ENCODE measurements around the gene OAS3.
"Not testable (repeated sequence)": the region's sequence is repeated elsewhere in the genome, so short reads cannot be mapped to it uniquely, and the experiment has no call there.

Gene OAS3

GRCh38 chr12:112980491-112981158 is 42.4 kb downstream of the OAS3 start:
- no peak for DNase-seq (ENCODE audit: low read depth, low spot score)

DNA sequence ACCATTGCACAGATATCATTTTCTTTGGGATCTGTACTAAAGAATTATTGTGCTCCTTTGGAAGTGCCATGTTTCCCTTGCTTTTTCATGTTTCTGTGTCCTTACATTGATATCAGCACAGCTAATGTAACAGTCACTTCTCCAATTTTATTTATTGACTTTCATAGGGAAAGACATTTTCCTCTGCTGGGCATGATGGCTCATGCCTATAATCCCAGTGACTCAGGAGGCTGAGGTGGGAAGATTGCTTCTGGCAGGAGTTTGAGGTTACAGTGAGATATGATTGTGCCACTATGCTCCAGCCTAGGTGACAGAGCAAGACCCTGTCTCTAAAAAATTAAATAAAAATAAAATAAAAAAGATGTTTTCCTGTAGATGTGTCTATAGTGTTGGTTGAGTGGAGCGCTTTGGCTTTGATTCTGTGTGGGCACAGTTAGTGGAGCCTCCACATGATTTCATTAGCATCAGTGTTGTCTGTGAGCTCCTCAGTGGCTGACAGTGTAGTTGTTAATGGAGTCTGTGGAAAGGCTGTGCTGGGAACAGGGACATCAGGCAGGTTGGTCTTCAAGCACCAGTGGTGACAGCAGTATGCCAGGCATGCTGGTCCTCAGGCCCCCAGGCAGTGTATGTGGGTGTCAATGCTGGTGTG is 47.5 kb downstream of the OAS3 start:
- no peak for DNase-seq (ENCODE audit: low read depth, low spot score)

DNA sequence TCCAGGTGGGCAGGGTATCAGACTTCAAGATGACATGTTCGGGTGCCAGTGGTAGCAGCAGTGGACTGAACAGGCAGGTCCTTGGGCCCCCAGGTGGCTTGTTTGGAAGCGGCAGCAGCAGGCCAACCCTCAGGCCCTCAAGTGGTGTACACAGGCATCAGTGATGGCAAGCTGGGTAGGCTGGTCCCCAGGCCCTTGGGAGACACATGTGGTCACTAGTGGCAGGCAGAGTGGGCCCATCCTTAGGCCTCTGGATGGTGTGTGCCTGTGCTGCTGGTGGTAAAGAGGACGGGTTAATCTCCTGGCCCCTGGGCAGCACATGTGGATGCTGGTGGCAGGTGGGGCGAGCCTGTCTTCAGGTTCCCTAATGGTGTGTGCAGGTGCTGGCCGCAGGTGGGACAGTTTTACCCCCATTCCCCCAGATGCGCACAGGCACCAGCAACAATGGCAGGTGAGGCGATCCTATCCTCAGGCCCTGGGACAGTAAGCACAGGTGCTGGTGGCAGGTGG is 48.1 kb downstream of the OAS3 start:
- DNase-seq (ENCODE audit: low read depth, low spot score), result no peak

GRCh38 chr12:112987561-112987960 is 49.3 kb downstream of the OAS3 start:
- DNase-seq (ENCODE audit: low read depth, low spot score), result no peak

DNA sequence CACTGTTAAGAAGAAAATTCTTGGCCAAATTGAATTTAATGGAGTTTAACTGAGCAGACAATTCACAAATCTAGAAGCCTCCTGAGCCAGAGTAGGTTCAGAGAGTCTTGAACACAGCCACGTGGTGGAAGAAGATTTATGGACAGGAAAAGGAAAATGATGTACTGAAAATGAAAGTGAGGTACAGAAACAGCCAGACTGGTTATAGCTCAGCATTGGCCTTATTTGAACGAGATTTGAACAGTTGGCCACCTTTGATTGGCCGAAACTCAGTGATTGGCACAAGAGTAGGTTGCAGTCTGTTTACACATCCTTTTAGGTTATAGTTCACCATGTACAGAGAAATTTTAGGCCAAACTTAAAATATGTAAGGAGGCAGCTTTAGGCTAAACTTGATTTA is 50.0 kb downstream of the OAS3 start:
- no peak for DNase-seq (ENCODE audit: low read depth, low spot score)

GRCh38 chr12:112988823-112989385 is 50.6 kb downstream of the OAS3 start:
- DNase-seq (ENCODE audit: low read depth, low spot score), result not testable (repeated sequence)

- DNase-seq (ENCODE audit: low read depth, low spot score), result no peak
Measured at GRCh38 chr12:112989806-112990205, 51.5 kb downstream of the OAS3 start.

DNA sequence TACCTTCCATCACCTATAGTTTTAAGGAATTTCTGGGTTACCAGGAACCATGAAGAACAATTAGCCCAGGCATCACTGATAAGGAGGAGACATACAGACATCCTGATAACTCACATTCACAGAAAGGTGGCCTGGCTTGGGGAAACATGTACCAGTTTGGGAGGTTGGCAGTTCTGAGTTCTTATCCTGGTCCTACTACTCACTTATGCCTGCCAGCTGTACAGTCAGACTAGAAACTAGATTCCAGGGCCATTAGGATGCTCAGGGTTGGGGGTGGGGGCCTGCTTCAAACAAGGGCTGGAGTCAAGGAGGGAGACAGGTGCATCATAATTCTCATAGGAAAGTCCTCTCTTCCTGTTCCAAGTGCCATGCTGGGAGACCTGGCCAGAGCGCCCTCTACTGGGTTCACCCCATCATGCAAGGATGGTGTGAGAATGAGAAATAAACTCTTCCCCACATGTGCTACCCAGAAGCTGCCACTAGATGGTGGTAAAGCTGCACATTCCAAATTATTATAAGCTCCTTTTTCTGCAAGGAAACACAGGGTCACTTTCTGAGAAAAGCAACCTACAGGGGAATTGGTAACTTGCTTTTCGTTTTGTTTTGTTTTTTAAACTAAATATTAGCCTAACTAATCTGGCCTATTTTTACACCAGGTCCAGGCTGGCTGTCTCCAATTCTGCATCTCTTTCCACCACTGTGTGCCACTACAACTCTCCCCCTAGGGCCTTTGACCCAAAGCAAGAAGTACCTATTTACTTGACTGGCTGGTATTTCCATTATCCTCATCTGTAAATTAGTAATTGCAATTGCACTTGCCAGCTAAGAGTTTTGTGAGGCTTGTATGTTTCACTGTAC is 54.5 kb downstream of the OAS3 start:
- peak; percentile 34 for DNase-seq (ENCODE audit: low read depth, low spot score)

GRCh38 chr12:112995008-112995407 is 56.7 kb downstream of the OAS3 start:
- DNase-seq (ENCODE audit: low read depth, low spot score), result no peak

GRCh38 chr12:112996501-112996900 is 58.2 kb downstream of the OAS3 start:
- no peak for DNase-seq (ENCODE audit: low read depth, low spot score)

DNA sequence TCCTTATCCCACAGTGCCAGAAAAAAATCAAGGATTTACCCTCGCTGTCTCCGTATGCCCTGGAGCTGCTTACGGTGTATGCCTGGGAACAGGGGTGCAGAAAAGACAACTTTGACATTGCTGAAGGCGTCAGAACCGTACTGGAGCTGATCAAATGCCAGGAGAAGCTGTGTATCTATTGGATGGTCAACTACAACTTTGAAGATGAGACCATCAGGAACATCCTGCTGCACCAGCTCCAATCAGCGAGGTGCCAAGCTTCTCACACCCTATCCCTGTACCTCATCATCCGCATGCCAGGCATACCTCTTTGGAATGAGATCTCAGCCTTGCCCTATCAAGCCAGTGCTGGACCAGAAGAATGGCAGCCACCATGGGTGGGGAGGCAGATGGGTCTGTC is 59.2 kb downstream of the OAS3 start:
- no peak for DNase-seq (ENCODE audit: low read depth, low spot score)

DNA sequence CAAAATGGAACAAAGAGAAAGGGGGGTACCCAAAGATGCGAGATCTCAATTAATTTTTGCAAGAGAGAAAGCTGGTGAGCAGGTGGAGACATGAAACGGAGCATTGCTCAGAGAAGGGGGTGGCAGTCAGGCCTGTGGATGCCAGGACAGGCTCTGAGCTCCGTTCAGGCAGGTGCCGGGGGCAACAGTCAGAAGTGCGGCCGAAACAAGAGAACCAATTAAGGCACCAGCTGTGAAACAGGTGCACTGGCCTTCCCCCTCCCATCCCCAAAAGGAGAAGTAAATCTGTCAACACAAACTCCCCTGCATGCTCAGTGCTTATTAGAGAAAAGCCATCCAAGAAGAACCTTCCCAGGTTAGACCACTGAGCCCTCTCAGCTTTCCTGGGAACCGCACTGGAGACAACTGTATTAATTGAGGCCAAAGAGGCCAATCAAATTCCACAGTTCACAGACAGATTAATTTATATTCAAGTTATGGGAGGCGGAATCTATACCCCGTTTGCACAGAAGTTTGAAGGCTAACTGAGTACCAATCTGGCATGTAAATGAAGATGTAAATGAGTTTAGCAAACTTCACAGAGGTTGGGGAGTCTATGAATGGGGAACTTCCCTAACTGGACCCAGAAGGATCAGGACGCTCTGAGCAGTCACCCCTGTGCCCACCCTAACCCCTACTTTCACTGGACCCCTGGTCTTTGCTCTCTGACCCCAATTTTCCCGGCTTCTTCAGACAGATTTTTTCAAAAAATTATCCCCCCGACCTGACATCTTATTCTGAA is 60.9 kb downstream of the OAS3 start:
- no peak for DNase-seq (ENCODE audit: low read depth, low spot score)

GRCh38 chr12:113000433-113000832 is 62.2 kb downstream of the OAS3 start:
- DNase-seq (ENCODE audit: low read depth, low spot score), result no peak

GRCh38 chr12:113002155-113002554 is 63.9 kb downstream of the OAS3 start:
- DNase-seq (ENCODE audit: low read depth, low spot score), result no peak

GRCh38 chr12:113002676-113003075 is 64.4 kb downstream of the OAS3 start:
- no peak for DNase-seq (ENCODE audit: low read depth, low spot score)

DNA sequence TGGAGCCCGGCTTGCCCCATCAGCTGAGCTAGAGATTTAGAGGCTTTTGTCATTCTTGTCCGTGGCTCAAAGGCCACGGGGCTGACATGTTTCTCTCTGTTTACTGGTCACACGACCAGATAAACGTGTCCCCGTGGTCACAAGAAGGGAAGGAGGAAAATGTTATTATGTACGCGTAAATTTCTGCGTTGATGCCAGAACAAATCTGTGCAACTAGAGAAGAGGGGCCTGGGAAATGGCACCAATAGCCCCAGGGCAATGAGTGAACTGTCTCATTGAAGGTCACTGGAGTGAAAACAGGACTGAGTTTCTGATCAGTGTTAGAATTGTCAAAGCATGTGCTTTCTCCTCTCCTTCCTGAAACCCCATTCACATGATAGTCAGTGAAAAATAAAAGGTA is 65.4 kb downstream of the OAS3 start:
- no peak for DNase-seq (ENCODE audit: low read depth, low spot score)

- no peak for DNase-seq (ENCODE audit: low read depth, low spot score)
Measured at GRCh38 chr12:113005762-113006161, 67.5 kb downstream of the OAS3 start.

- DNase-seq (ENCODE audit: low read depth, low spot score), result no peak
Measured at GRCh38 chr12:113006206-113006605, 67.9 kb downstream of the OAS3 start.

GRCh38 chr12:113006641-113007040 is 68.4 kb downstream of the OAS3 start:
- no peak for DNase-seq (ENCODE audit: low read depth, low spot score)

GRCh38 chr12:113007166-113007565 is 68.9 kb downstream of the OAS3 start:
- no peak for DNase-seq (ENCODE audit: low read depth, low spot score)

GRCh38 chr12:113010701-113011100 is 72.4 kb downstream of the OAS3 start:
- no peak for DNase-seq (ENCODE audit: low read depth, low spot score)
